ENCODE results near the gene KCTD17. TPM values are rescaled to one million over a fixed set of nuclear protein-coding genes. Genes with fewer than 3 reads are reported as not detected.

The KCTD17 gene
- total RNA-seq, 6 experiments from 2014 or later = 2.0 to 9.7 (median 4.4) TPM

DNA sequence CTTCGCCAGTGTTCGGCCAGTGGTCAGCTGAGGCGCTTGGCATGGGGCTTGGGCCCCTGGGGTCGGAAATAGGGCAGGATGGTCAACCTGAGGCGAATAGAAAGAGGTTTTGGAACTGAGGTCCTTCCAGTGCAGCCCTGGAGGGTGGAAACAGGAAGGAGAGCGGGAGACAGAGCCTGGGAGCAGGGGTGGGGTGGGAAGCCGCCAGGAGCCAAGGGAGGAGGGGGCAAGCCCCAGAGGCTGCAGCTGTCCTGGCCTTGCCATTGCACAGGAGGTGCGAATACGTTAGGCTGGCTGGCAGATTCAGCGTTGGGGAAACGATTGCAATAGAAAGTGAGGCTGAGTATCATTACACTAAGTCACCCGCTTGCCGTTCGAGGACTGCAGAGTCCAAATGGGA, 13.9 kb upstream of the KCTD17 start:
- DNase-seq = no peak
- H3K27me3 ChIP-seq = no peaks in the 10 kb centered on the region
- H3K36me3 ChIP-seq = no peaks in the 10 kb centered on the region
- no peak overlapping the region for H3K4me3 ChIP-seq
- H3K4me1 ChIP-seq = peaks cover 0 to 24% (median 12%) of the 10 kb centered on the region in 4 donors
- TF ChIP-seq POLR2A (IDR thresholded peaks at IDR 0.05) = no peak
- TF ChIP-seq, protein P1, sequence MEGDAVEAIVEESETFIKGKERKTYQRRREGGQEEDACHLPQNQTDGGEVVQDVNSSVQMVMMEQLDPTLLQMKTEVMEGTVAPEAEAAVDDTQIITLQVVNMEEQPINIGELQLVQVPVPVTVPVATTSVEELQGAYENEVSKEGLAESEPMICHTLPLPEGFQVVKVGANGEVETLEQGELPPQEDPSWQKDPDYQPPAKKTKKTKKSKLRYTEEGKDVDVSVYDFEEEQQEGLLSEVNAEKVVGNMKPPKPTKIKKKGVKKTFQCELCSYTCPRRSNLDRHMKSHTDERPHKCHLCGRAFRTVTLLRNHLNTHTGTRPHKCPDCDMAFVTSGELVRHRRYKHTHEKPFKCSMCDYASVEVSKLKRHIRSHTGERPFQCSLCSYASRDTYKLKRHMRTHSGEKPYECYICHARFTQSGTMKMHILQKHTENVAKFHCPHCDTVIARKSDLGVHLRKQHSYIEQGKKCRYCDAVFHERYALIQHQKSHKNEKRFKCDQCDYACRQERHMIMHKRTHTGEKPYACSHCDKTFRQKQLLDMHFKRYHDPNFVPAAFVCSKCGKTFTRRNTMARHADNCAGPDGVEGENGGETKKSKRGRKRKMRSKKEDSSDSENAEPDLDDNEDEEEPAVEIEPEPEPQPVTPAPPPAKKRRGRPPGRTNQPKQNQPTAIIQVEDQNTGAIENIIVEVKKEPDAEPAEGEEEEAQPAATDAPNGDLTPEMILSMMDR (IDR thresholded peaks at IDR 0.05) = no peak
- no peak overlapping the region for H3K27ac ChIP-seq
- intact Hi-C loops (cut with DNase I) = no loop called here
- WGBS (ENCODE audit: insufficient coverage, low coverage, low lambda C conversion rate, missing lambda C conversion rate) = 63% methylated on average over 12 of the region's 14 CpGs
- H3K9me3 ChIP-seq = no peaks in the 10 kb centered on the region
- ATAC-seq = no peak

DNA sequence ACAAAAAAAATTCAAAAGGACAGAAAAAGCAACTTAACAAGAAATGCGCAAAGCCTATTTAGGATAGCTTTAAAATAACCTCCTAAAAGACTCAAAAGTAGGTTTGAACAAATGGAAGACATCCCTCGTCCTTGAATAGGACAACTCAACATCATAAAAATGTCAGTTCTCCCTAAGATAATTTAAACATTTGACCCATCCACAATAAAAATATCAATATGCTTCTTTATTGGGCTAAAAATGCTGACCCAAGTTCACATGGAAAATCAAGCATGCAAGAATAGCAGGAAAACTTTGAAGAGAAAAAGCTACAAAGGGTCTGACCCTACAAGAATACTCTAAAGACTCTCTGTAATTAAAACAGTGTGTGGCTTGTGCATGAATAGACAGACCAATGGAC, 12.1 kb upstream of the KCTD17 start:
- no peak for TF ChIP-seq POLR2A (IDR thresholded peaks at IDR 0.05)
- TF ChIP-seq, protein P1 (IDR thresholded peaks at IDR 0.05) = no peak
- H3K27me3 ChIP-seq = no peaks in the 10 kb centered on the region
- H3K9me3 ChIP-seq = no peaks in the 10 kb centered on the region
- H3K4me1 ChIP-seq = peaks cover 0 to 33% (median 14%) of the 10 kb centered on the region in 4 donors
- no peak overlapping the region for H3K27ac ChIP-seq
- no peak overlapping the region for H3K4me3 ChIP-seq
- no peak for DNase-seq
- H3K36me3 ChIP-seq = no peaks in the 10 kb centered on the region
- ATAC-seq = no peak
- intact Hi-C loops (cut with DNase I) = no loop called here
- 82% methylated on average over 2 of the region's 2 CpGs for WGBS (ENCODE audit: insufficient coverage, low coverage, low lambda C conversion rate, missing lambda C conversion rate)

DNA sequence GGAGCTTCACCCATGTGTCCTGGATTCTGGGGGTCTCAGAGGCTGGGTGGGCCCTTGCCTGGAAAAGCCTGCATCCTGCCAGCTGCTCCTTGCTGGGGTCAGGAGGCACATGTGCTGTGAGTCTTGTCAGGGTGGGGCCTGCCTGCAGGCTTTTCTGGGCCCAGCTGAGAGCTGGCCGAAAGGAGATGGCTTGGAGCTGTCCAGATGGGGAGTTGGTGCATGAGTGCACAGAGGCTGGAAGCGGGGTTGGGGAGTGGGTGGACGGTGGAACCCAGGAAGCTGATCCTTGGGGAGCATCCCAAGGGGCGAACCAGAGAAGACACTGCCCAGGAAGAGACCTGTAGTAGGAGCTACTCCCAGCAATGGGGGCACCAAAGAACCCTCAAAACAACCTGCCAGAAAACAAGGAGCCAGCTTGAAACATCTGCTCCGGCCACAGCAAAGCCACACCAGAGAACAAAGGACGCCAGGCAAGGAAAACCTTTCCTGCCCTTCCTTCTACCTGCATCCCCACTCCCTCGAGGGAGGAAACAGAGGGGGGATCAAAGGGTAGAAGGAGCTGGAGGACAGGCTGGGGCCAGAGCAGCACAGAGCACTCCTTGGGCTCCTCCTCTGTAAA, 8.2 kb upstream of the KCTD17 start:
- TF ChIP-seq POLR2A (IDR thresholded peaks at IDR 0.05) = no peak
- TF ChIP-seq, protein P1 (IDR thresholded peaks at IDR 0.05) = no peak
- 68% methylated on average over 4 of the region's 7 CpGs for WGBS (ENCODE audit: insufficient coverage, low coverage, low lambda C conversion rate, missing lambda C conversion rate)
- Histone ChIP-seq H3K36me3 (no peaks in the 10 kb centered on the region), H3K4me1 (peaks cover 0 to 25% (median 10%) of the 10 kb centered on the region in 4 donors), H3K27me3 (no peaks in the 10 kb centered on the region), H3K27ac (peak overlapping the region; percentile 20 to 39 (median 23)), H3K9me3 (no peaks in the 10 kb centered on the region), H3K4me3 (peak overlapping the region in 2 of 3 donors; percentile 6 to 20)
- DNase-seq (no peak), ATAC-seq (no peak)
- intact Hi-C loops (cut with DNase I) = no loop called here

GRCh38 chr22:37043828-37044538, 7.6 kb upstream of the KCTD17 start:
- TF ChIP-seq, protein P1 (IDR thresholded peaks at IDR 0.05) = peak; percentile 81 to 93 (median 86)
- TF ChIP-seq POLR2A (IDR thresholded peaks at IDR 0.05) = no peak
- Histone ChIP-seq H3K4me3 (peak overlapping the region in 2 of 3 donors; percentile 6 to 20), H3K27ac (peak overlapping the region; percentile 20 to 39 (median 23)), H3K27me3 (no peaks in the 10 kb centered on the region), H3K36me3 (no peaks in the 10 kb centered on the region), H3K4me1 (peaks cover 0 to 25% (median 10%) of the 10 kb centered on the region in 4 donors), H3K9me3 (no peaks in the 10 kb centered on the region)
- intact Hi-C loops (cut with DNase I) = no loop called here
- ATAC-seq (peak; percentile 90 to 98 (median 96)), DNase-seq (peak; percentile 85 to 91 (median 91))
- WGBS (ENCODE audit: insufficient coverage, low coverage, low lambda C conversion rate, missing lambda C conversion rate) = 19% methylated on average over 4 of the region's 17 CpGs
